ENCODE results near the gene TMEM44.
"Not testable (repeated sequence)": the region's sequence is repeated elsewhere in the genome, so short reads cannot be mapped to it uniquely, and the experiment has no call there.

TMEM44 gene

DNA sequence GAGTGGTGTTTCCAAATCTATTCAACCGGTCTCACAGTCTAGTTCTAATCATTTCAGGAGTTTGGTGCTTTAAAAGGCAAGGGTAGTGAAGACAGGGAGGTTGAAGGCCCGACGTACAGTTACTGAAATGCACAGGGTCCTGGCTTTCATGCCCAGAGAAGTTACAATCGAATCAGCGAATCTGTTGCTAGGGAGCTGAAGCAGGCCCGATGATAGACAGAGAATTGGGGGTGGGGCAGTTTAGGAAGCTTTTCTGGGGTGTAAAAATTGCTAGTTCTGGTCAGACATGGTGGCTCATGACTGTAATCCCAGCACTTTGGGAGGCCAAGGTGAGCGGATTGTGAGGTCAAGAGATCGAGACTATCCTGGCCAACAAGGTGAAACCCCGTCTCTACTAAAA is 83.4 kb downstream of the TMEM44 start:
- no peak for DNase-seq

DNA sequence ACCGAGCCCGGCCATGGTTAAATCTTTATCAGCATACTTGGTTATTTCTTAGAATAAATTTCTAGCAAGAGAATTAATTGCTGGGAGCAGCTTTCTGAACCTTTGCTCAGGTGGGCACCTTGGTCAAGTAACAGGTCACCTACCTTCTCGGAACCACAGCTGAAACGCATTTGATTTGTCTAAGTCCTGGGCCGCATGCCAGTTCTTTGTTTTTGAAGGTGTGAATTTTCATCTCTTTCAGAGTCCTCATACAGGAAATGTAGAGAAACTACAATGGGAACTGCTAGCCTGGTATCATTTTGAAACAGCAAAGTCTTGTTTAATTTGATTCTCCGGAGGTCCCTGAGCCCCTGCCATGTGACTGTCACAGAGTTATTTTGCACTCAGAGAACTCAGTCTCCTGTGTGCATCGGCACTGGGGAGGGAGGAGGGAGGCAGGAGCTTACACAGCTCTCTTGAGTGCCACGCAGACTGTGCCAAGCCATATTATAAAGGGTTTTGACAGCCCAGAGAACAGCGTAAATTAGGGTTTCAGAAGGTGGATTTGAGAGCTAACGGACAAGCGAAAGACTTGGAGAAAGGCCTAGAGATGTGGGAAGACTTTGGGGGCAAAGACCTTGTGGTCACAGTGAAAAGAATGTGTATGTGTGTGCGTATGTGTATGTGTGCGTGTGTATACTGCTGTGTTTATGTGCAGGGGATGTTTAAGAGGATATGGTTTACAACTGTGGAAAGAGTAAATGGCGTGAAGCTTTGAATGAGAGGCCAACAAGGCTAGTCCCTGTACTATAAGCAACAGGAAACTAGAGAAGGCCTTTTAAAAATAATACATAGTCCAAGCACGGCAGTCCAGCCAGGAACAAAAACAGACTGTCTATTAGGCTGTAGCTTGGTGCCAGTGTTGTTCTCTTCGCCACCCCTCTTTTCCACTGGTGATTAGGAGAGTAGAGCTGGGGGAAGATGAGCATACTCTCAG is 84.6 kb downstream of the TMEM44 start:
- DNase-seq: no peak

DNA sequence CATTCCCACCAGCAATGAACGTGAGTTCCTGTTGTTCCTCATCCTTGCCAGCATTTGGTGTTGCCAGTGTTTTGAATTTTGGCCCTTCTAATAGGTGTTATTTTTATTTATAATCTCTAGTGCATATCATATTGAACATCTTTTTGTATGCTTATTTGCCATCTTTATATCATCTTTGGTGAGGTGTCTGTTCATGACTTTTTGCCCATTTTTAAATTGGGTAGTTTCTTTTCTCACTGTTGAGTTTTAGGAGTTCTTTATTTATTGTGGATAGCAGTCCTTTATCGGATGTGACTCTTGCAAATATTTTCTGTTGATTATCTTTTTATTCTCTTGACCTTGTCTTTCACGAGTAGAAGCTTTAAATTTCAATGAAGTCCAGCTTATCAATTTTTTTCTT is 86.2 kb downstream of the TMEM44 start:
- DNase-seq: no peak

DNA sequence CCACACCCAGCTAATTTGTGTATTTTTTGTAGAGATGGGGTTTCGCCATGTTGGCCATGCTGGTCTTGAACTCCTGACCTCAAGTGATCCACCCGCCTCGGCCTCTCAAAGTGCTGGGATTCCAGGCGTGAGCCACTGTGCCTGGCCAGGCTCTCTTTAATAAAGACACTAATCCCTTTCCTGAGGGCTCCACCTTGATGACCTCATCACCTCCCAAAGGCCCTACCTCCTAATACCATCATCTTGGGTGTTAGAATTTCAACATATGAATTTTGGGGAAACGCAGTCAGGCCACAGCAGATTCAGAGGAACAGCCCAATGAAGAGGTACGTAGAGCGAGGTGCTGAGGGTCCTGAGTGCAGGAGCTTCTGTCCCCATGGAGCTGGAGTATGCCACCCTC is 87.7 kb downstream of the TMEM44 start:
- not testable (repeated sequence) for DNase-seq

DNA sequence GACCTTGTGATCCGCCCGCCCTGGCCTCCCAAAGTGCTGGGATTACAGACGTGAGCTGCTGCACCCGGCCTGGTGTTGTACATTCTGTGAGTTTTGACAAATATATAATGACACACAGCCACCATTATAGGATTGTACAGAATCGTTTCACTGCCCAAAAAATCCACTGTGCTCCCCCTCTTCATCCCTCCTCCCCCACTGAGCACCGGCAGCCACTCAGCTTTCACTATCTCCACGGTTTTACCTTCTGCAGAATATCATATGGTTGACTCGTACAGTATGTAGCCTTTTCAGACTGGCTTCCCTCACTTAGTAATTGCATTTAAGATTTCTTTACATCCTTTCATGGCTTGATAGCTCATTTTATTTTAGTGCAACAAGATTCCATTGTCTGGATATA is 89.7 kb downstream of the TMEM44 start:
- no peak for DNase-seq

DNA sequence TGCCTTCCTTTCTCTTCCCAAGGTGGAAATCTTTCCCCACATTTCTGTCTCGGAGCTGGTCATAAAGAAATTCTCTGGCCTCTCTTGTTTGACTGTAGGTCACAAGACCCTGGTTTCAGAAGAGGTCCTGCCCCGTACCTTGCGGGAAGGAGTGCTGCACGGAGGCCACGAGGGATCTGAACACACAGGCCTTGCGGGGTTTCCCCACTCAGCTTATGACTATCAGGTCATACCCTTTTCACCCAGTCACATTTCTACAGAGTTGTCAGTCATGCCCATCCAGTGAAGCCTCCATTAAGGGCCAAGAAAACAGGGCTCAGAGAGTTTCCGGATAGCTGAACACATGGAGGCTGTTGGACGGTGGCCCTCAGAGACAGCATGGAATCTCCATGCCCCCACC is 91.7 kb downstream of the TMEM44 start:
- DNase-seq: no peak

DNA sequence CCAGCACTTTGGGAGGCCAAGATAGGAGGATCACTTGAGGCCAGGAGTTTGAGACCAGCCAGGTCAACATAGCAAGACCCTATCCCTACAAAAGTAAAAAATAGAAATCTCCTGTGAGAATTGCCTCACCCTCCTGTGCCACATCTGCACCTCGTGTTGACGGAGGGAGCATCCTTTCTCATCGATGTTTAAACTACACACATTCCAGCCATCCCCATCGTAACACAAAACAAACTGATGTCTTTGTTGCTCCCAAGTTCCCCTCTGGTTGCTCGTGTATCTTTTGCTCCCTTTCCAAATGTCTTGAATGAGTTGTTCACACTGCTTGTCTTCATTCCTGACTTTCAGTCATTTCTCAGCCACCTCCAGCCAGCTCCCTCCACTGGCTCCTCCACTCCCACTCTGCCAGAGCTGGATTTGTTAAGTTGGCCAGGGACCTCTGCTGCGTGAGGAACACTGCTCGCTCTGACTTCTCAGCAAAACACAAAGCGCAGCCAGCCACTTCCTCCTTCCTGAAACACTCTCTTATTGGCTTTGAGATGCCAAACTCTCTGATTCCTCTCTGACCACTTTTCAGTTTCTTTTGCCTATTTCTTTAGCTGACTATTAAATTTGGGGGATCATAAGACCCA is 92.8 kb downstream of the TMEM44 start:
- DNase-seq: no peak

DNA sequence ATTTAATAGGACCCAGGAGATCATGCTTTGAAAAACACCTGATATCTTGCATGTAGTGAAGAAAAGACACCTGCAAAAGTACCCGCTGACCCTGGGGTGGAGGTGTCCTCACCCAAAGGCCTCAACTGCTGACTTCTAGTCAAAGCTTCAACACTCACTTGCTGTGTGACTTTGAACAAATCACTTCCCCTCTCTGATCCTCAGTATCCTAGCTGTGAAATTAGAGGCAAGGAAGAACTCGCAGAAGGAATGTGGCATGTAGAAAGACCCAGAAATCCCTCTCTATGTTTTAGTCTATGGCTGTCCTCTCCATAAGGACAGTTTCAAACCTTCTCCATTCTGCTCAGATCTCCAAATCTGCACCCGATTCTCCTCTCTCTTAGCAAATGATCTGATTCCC is 93.7 kb downstream of the TMEM44 start:
- DNase-seq: no peak

DNA sequence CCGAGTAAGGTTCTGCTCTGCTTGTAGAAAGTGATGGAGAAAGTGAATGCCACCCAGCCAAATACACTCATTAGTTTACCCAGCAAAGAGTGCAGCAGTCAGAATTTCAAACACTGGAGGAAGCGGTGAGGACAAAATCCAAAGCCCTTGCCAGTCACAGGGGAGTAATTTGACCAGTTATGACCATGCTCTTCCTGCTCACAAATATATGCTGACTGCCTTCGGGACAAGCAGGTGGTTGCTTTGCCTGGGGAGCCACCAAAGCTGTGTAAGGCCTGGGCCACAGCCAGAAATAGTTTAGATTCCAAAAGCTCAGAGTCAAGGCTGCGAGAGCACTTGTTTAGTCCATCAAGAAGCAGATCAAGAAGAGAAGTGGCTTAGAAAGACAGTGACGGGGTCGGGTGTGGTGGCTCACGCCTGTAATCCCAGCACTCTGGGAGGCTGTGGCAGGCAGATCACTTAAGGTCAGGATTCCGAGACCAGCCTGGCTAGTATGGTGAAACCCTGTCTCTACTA is 95.4 kb downstream of the TMEM44 start:
- DNase-seq: no peak
